ENCODE results near the gene SYNPO2L. TPM values are rescaled to one million over a fixed set of nuclear protein-coding genes. Genes with fewer than 3 reads are reported as not detected.
"Not testable (repeated sequence)": the region's sequence is repeated elsewhere in the genome, so short reads cannot be mapped to it uniquely, and the experiment has no call there.

SYNPO2L gene
- total and polyA plus RNA-seq, 2 donors (not counting 1 experiment from before 2014, with no cell fraction given), result under 0.01 to 0.27 TPM

- not testable (repeated sequence) for H3K9me3 ChIP-seq (ENCODE audit: control insufficient read depth, insufficient read depth, low read depth, low read length); H3K4me3 ChIP-seq (replicated peaks in 1 of 4; ENCODE audit: control extremely low read depth in 1 of 4, insufficient read depth in 1 of 4, low read depth in 3 of 4, low read length in 4 of 4); H2AFZ ChIP-seq (ENCODE audit: low read length); H3K27me3 ChIP-seq (ENCODE audit: control insufficient read depth, insufficient read depth, low read length); H3K4me2 ChIP-seq (ENCODE audit: extremely low read depth, insufficient read depth, low read length); DNase-seq (ENCODE audit: low read depth in 2 of 2); H4K20me1 ChIP-seq (ENCODE audit: control insufficient read depth, extremely low read depth, insufficient read depth, low read length); H3K4me1 ChIP-seq (ENCODE audit: control insufficient read depth, extremely low read depth, insufficient read depth, low read length); H3K9ac ChIP-seq (ENCODE audit: insufficient read depth, low read length); H3K36me3 ChIP-seq (ENCODE audit: control insufficient read depth, insufficient read depth, low read length); H3K27ac ChIP-seq (ENCODE audit: insufficient read depth, low read length); H3K79me2 ChIP-seq (ENCODE audit: control insufficient read depth, insufficient read depth, low read length)
These were observed 8.6 kb upstream of the SYNPO2L start for GRCh38 chr10:73664156-73665040.

- not testable (repeated sequence) for H3K79me2 ChIP-seq (ENCODE audit: control insufficient read depth, insufficient read depth, low read length); H3K27ac ChIP-seq (ENCODE audit: insufficient read depth, low read length); H3K4me2 ChIP-seq (ENCODE audit: extremely low read depth, insufficient read depth, low read length); H3K27me3 ChIP-seq (ENCODE audit: control insufficient read depth, insufficient read depth, low read length); H3K9ac ChIP-seq (ENCODE audit: insufficient read depth, low read length); H2AFZ ChIP-seq (ENCODE audit: low read length); H3K9me3 ChIP-seq (ENCODE audit: control insufficient read depth, insufficient read depth, low read depth, low read length); H4K20me1 ChIP-seq (ENCODE audit: control insufficient read depth, extremely low read depth, insufficient read depth, low read length); DNase-seq (ENCODE audit: low read depth in 2 of 2); H3K4me3 ChIP-seq (replicated peaks in 1 of 4; ENCODE audit: control extremely low read depth in 1 of 4, insufficient read depth in 1 of 4, low read depth in 3 of 4, low read length in 4 of 4); H3K4me1 ChIP-seq (ENCODE audit: control insufficient read depth, extremely low read depth, insufficient read depth, low read length); H3K36me3 ChIP-seq (ENCODE audit: control insufficient read depth, insufficient read depth, low read length)
These were observed 7.8 kb upstream of the SYNPO2L start for GRCh38 chr10:73663621-73664020.

GRCh38 chr10:73662705-73663104 is 6.9 kb upstream of the SYNPO2L start:
- not testable (repeated sequence) for H3K27ac ChIP-seq (ENCODE audit: insufficient read depth, low read length); H3K36me3 ChIP-seq (ENCODE audit: control insufficient read depth, insufficient read depth, low read length); H3K4me2 ChIP-seq (ENCODE audit: extremely low read depth, insufficient read depth, low read length)

GRCh38 chr10:73655257-73655989 is 406 bp downstream of the SYNPO2L start:
- H4K20me1 ChIP-seq (ENCODE audit: control insufficient read depth, extremely low read depth, insufficient read depth, low read length), result no peaks in the 10 kb centered on the region
- no peak for DNase-seq (ENCODE audit: low read depth in 2 of 2)
- no peaks in the 10 kb centered on the region for H3K9me3 ChIP-seq (ENCODE audit: control insufficient read depth, insufficient read depth, low read depth, low read length)

More at GRCh38 chr10:73662705-73663104, 6.9 kb upstream of the SYNPO2L start:
- not testable (repeated sequence) for H3K9ac ChIP-seq (ENCODE audit: insufficient read depth, low read length); H4K20me1 ChIP-seq (ENCODE audit: control insufficient read depth, extremely low read depth, insufficient read depth, low read length); H3K4me3 ChIP-seq (replicated peaks in 1 of 4; ENCODE audit: control extremely low read depth in 1 of 4, insufficient read depth in 1 of 4, low read depth in 3 of 4, low read length in 4 of 4); H2AFZ ChIP-seq (ENCODE audit: low read length); H3K27me3 ChIP-seq (ENCODE audit: control insufficient read depth, insufficient read depth, low read length); H3K4me1 ChIP-seq (ENCODE audit: control insufficient read depth, extremely low read depth, insufficient read depth, low read length); DNase-seq (ENCODE audit: low read depth in 2 of 2); H3K9me3 ChIP-seq (ENCODE audit: control insufficient read depth, insufficient read depth, low read depth, low read length); H3K79me2 ChIP-seq (ENCODE audit: control insufficient read depth, insufficient read depth, low read length)

More at GRCh38 chr10:73655257-73655989, 406 bp downstream of the SYNPO2L start:
- TF ChIP-seq EZH2 (IDR thresholded peaks at IDR 0.05; ENCODE audit: low read length, missing control alignments), result no peak
- no peak for TF ChIP-seq CTCF (conservative IDR thresholded peaks at IDR 0.05 in 1 of 2, IDR thresholded peaks at IDR 0.05 in 1 of 2; ENCODE audit: low read depth in 1 of 2, low read length in 2 of 2)
- Histone ChIP-seq H3K27ac (ENCODE audit: insufficient read depth, low read length) (no peak overlapping the region), H3K79me2 (ENCODE audit: control insufficient read depth, insufficient read depth, low read length) (no peaks in the 10 kb centered on the region), H3K9ac (ENCODE audit: insufficient read depth, low read length) (no peak overlapping the region), H3K4me1 (ENCODE audit: control insufficient read depth, extremely low read depth, insufficient read depth, low read length) (peaks cover 7% of the 10 kb centered on the region), H2AFZ (ENCODE audit: low read length) (peak overlapping the region; percentile 32), H3K4me2 (ENCODE audit: extremely low read depth, insufficient read depth, low read length) (no peak overlapping the region), H3K27me3 (ENCODE audit: control insufficient read depth, insufficient read depth, low read length) (no peaks in the 10 kb centered on the region), H3K36me3 (ENCODE audit: control insufficient read depth, insufficient read depth, low read length) (no peaks in the 10 kb centered on the region), H3K4me3 (replicated peaks in 1 of 4; ENCODE audit: control extremely low read depth in 1 of 4, insufficient read depth in 1 of 4, low read depth in 3 of 4, low read length in 4 of 4) (no peak overlapping the region)

Data from fibroblast of lung (primary cell).